Mesenchymal stem cell (in vitro differentiated cells and primary cell): Measurements from ENCODE around the gene NAT14.

Source experiments
- DNase-seq: peaks from one replicate; pipeline ENCODE4 v3.0.0-alpha.2; 2013
- H2AFZ ChIP-seq: one replicate; pipeline ENCODE4 v1.6.1; 2013; ENCODE audit warnings: low read depth, mild to moderate bottlenecking, control low read depth, inconsistent platforms, low read length, moderate library complexity
- H2AK5ac ChIP-seq: 2 replicates; pipeline ENCODE4 v1.6.1; 2013; ENCODE audit warnings: low read length, moderate library complexity, mild to moderate bottlenecking, inconsistent platforms; ENCODE audit not compliant: severe bottlenecking
- H2BK120ac ChIP-seq: one replicate; pipeline ENCODE4 v1.6.1; 2013; ENCODE audit warnings: low read depth, mild to moderate bottlenecking, inconsistent platforms, low read length, moderate library complexity
- H2BK12ac ChIP-seq, 2 experiments: one replicate each; pipeline ENCODE4 v1.6.1; 2013; ENCODE audit warnings: inconsistent platforms in 2 of 2, low read length in 2 of 2, mild to moderate bottlenecking in 2 of 2, moderate library complexity in 2 of 2, control low read depth in 1 of 2
- H2BK15ac ChIP-seq: one replicate; pipeline ENCODE4 v1.6.1; 2013; ENCODE audit warnings: mild to moderate bottlenecking, low read depth, inconsistent platforms; ENCODE audit not compliant: poor library complexity, severe bottlenecking
- H2BK5ac ChIP-seq: 2 replicates; pipeline ENCODE4 v1.6.1; 2013; ENCODE audit warnings: low read depth, mild to moderate bottlenecking, low read length, control low read depth, inconsistent platforms; ENCODE audit not compliant: poor library complexity, severe bottlenecking
- H3K14ac ChIP-seq, 2 experiments: one replicate each; pipeline ENCODE4 v1.6.1; 2013; ENCODE audit warnings: inconsistent platforms in 2 of 2, low read length in 2 of 2, control low read depth in 1 of 2, mild to moderate bottlenecking in 1 of 2, moderate library complexity in 1 of 2
- H3K18ac ChIP-seq, 2 experiments: one replicate each; pipeline ENCODE4 v1.6.1; 2013; ENCODE audit warnings: inconsistent platforms in 2 of 2, low read length in 2 of 2, control low read depth in 1 of 2, low read depth in 1 of 2, mild to moderate bottlenecking in 1 of 2
- H3K23ac ChIP-seq, 2 experiments: one replicate each; pipeline ENCODE4 v1.6.1; 2013; ENCODE audit warnings: inconsistent platforms in 2 of 2, low read length in 2 of 2, mild to moderate bottlenecking in 2 of 2, moderate library complexity in 2 of 2, control low read depth in 1 of 2
- H3K27ac ChIP-seq: 2 replicates; pipeline ENCODE4 v1.5.1; 2013; ENCODE audit warnings: mild to moderate bottlenecking, moderate library complexity, low read length, control low read depth, inconsistent platforms; ENCODE audit not compliant: poor library complexity, severe bottlenecking
- H3K27me3 ChIP-seq, 2 experiments: 2 replicates each; pipeline versions ENCODE4 v1.6.1 to v1.7.0; 2013; ENCODE audit warnings: low read length in 2 of 2, mild to moderate bottlenecking in 2 of 2, moderate library complexity in 2 of 2, control low read depth in 1 of 2, inconsistent platforms in 1 of 2; ENCODE audit not compliant: control insufficient read depth in 1 of 2, insufficient read depth in 1 of 2
- H3K36me3 ChIP-seq, 2 experiments: 2 replicates each; pipeline versions ENCODE4 v1.6.1 to v1.7.0; 2013; ENCODE audit warnings: low read length in 2 of 2, control low read depth in 1 of 2, inconsistent platforms in 1 of 2, low read depth in 1 of 2, mild to moderate bottlenecking in 1 of 2; ENCODE audit not compliant: insufficient read depth in 2 of 2, control insufficient read depth in 1 of 2
- H3K4ac ChIP-seq, 2 experiments: one replicate each; pipeline ENCODE4 v1.6.1; 2013; ENCODE audit warnings: inconsistent platforms in 2 of 2, low read length in 2 of 2, mild to moderate bottlenecking in 2 of 2, moderate library complexity in 2 of 2, control low read depth in 1 of 2, low read depth in 1 of 2
- H3K4me1 ChIP-seq: 2 replicates; pipeline ENCODE4 v1.6.1; 2013; ENCODE audit warnings: low read depth, low read length, control low read depth; ENCODE audit not compliant: control insufficient read depth, insufficient read depth
- H3K4me2 ChIP-seq: 2 replicates; pipeline ENCODE4 v1.6.1; 2013; ENCODE audit warnings: low read length, mild to moderate bottlenecking, inconsistent platforms; ENCODE audit not compliant: poor library complexity, severe bottlenecking
- H3K4me3 ChIP-seq, 2 experiments: 2 replicates each; pipeline versions ENCODE4 v1.5.1 to v1.7.0; 2013; ENCODE audit warnings: low read length in 2 of 2, mild to moderate bottlenecking in 2 of 2, control low read depth in 1 of 2, low read depth in 1 of 2; ENCODE audit not compliant: insufficient read depth in 1 of 2
- H3K79me1 ChIP-seq: replicated peaks from 2 replicates; pipeline ENCODE4 v1.6.1; 2013; ENCODE audit warnings: mild to moderate bottlenecking, control low read depth, low read length, inconsistent platforms; ENCODE audit not compliant: poor library complexity, severe bottlenecking
- H3K9ac ChIP-seq: 2 replicates; pipeline ENCODE4 v1.7.0; 2013; ENCODE audit warnings: mild to moderate bottlenecking, low read length, moderate library complexity
- H3K9me3 ChIP-seq: 2 replicates; pipeline ENCODE4 v1.7.0; 2013; ENCODE audit warnings: mild to moderate bottlenecking, low read length; ENCODE audit not compliant: control insufficient read depth
- H4K8ac ChIP-seq: one replicate; pipeline ENCODE4 v1.6.1; 2013; ENCODE audit warnings: inconsistent platforms, mild to moderate bottlenecking, low read length, moderate library complexity
- H4K91ac ChIP-seq: one replicate; pipeline ENCODE4 v1.6.1; 2013; ENCODE audit warnings: mild to moderate bottlenecking, low read length, inconsistent platforms
- WGBS: methylation state at CpG from one replicate; pipeline ENCODE4 v1.1.7; 2013; ENCODE audit warnings: mixed read lengths; 5-methylcytosine and 5-hydroxymethylcytosine counted together

The NAT14 gene

GRCh38 chr19:55526216-55527196 lies 41.5 kb downstream of the NAT14 start:
- Histone ChIP-seq H2BK12ac (no peak overlapping the region), H2AFZ (no peak overlapping the region), H3K36me3 (peaks cover 0 to 7% of the 10 kb centered on the region in 2 experiments), H3K79me1 (no peaks in the 10 kb centered on the region), H3K23ac (no peak overlapping the region), H3K4me3 (peak overlapping the region in 1 of 2 experiments; percentile 27), H3K4me1 (peaks cover 35% of the 10 kb centered on the region), H3K4ac (no peak overlapping the region), H3K4me2 (no peak overlapping the region), H3K27me3 (peaks cover 0 to 15% of the 10 kb centered on the region in 2 experiments), H4K91ac (no peak overlapping the region), H2AK5ac (no peak overlapping the region), H3K9ac (no peak overlapping the region), H2BK15ac (no peak overlapping the region), H3K9me3 (no peaks in the 10 kb centered on the region), H2BK120ac (no peak overlapping the region), H3K18ac (no peak overlapping the region), H2BK5ac (no peak overlapping the region), H3K27ac (peak overlapping the region; percentile 3), H4K8ac (no peak overlapping the region), H3K14ac (no peak overlapping the region)
- 66% methylated on average over 31 of the region's 35 CpGs for WGBS
- peak; percentile 33 for DNase-seq

GRCh38 chr19:55527197-55528029 lies 42.4 kb downstream of the NAT14 start:
- H2BK12ac ChIP-seq: no peak overlapping the region
- H3K9ac ChIP-seq: no peak overlapping the region
- WGBS: 84% methylated on average over 22 of the region's 22 CpGs
- H3K14ac ChIP-seq: no peak overlapping the region
- peaks cover 35% of the 10 kb centered on the region for H3K4me1 ChIP-seq
- H3K23ac ChIP-seq: no peak overlapping the region
- H3K27me3 ChIP-seq: peaks cover 0 to 15% of the 10 kb centered on the region in 2 experiments
- H3K36me3 ChIP-seq: peaks cover 0 to 7% of the 10 kb centered on the region in 2 experiments
- H2BK5ac ChIP-seq: no peak overlapping the region
- H3K4me2 ChIP-seq: no peak overlapping the region
- no peak overlapping the region for H2BK15ac ChIP-seq
- no peak for DNase-seq
- no peak overlapping the region for H3K4ac ChIP-seq
- H3K4me3 ChIP-seq: no peak overlapping the region
- H3K27ac ChIP-seq: no peak overlapping the region
- no peak overlapping the region for H3K18ac ChIP-seq
- no peak overlapping the region for H4K91ac ChIP-seq
- no peak overlapping the region for H2AK5ac ChIP-seq
- H3K79me1 ChIP-seq: no peaks in the 10 kb centered on the region
- no peak overlapping the region for H2AFZ ChIP-seq
- no peak overlapping the region for H4K8ac ChIP-seq
- H3K9me3 ChIP-seq: no peaks in the 10 kb centered on the region
- no peak overlapping the region for H2BK120ac ChIP-seq

DNA sequence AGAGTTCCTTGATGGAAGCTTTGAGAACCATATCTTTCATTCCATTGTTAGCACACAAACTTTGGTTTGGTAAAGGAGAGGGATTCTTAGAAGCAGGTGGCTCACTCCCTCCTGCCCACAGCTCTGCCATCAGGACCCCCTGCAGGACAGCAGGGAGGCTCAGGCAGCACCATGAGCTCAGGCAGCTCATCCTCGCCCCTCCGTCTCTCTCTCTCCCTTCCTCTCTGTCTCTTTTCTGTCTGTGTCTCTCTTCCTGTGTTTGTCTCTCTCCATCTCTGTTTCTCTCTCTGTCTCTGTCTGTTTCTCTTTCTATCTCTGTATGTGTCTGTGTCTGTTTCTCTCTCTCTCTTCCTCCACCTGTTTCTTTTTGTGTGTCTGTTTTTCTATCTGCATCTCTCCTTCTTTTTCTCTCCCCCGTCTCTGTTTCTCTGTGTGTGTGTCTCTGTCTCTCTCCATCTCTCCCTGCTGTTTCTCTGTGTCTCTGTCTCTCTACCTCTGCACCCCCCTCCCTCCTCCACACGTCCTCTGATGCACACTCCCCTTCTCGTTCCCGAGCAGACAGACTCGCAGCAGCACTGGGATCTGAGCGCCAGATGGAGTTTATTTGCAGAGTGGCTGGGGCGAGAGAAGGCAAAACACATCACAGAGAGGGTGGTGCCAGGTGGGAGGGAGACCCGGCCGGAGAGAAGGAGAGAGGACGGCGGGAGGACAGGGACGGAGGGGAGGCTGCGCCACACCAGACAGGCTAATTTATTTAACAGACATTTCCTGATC lies 43.2 kb downstream of the NAT14 start:
- Histone ChIP-seq H3K18ac (no peak overlapping the region), H4K91ac (no peak overlapping the region), H3K9ac (peak overlapping the region; percentile 45), H3K27me3 (peaks cover 0 to 15% of the 10 kb centered on the region in 2 experiments), H3K4me3 (peak overlapping the region in 1 of 2 experiments; percentile 41), H2BK120ac (no peak overlapping the region), H3K4me2 (peak overlapping the region; percentile 59), H2AFZ (no peak overlapping the region), H3K27ac (peak overlapping the region; percentile 78), H2BK5ac (peak overlapping the region; percentile 20), H3K9me3 (no peaks in the 10 kb centered on the region), H3K4ac (no peak overlapping the region), H3K36me3 (peaks cover 0 to 7% of the 10 kb centered on the region in 2 experiments), H3K23ac (no peak overlapping the region), H3K4me1 (peaks cover 35% of the 10 kb centered on the region), H2AK5ac (no peak overlapping the region), H4K8ac (no peak overlapping the region), H2BK15ac (no peak overlapping the region), H3K14ac (no peak overlapping the region), H3K79me1 (no peaks in the 10 kb centered on the region), H2BK12ac (no peak overlapping the region)
- 50% methylated on average over 8 of the region's 15 CpGs for whole genome bisulfite sequencing
- no peak for DNase-seq
